ENCODE results near the gene OBSCN.

DNA sequence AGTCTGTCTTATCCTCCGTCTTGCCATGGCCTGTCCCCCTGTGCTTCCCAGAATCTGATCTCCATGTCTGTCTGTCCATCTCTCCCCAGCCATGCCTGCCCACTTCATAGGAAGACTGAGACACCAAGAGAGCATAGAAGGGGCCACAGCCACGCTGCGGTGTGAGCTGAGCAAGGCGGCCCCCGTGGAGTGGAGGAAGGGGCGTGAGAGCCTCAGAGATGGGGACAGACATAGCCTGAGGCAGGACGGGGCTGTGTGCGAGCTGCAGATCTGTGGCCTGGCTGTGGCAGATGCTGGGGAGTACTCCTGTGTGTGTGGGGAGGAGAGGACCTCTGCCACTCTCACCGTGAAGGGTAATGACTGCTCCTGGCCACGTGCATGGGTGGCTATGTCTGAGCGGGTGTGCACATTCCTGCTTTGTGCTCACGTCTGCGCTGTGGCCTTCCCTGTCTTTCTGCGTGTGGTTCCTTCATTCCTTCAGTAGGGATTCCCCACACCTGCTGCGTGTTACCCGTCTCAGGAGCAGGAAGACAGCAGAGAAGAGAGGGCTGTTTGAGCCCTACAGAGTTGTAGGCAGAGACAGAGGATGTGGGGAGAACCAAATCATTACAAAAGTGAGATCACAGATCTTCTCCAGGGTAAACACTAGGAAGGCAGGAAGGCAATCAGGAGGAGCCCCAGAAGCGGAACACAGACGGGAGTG lies 80.8 kb downstream of the OBSCN start:
- TF ChIP-seq POLR2A (IDR thresholded peaks at IDR 0.05) (no peak), CTCF (IDR thresholded peaks at IDR 0.05) (no peak)

Data from adrenal gland (tissue), 5 donors.